GM12865 (cell line): Measurements from ENCODE around the gene KANSL1.

Experiments used
- DNase-seq: peaks from one replicate; pipeline ENCODE4 v3.0.0; 2010; ENCODE audit warnings: low read depth
- H3K4me3 ChIP-seq: 2 replicates; pipeline ENCODE4 v1.5.1; 2011; ENCODE audit warnings: mild to moderate bottlenecking, low read depth, low read length, control low read depth
- TF ChIP-seq, protein P1 (sequence below): IDR thresholded peaks from 2 replicates; pipeline ENCODE4 v1.5.1; 2011; ENCODE audit warnings: low read length, control low read depth, low read depth, inconsistent platforms; ENCODE audit not compliant: insufficient read depth; ENCODE audit errors: missing control alignments

KANSL1 gene

GRCh38 chr17:46126840-46127239 lies 66.4 kb downstream of the KANSL1 start:
- no peak for DNase-seq
- TF ChIP-seq, protein P1, sequence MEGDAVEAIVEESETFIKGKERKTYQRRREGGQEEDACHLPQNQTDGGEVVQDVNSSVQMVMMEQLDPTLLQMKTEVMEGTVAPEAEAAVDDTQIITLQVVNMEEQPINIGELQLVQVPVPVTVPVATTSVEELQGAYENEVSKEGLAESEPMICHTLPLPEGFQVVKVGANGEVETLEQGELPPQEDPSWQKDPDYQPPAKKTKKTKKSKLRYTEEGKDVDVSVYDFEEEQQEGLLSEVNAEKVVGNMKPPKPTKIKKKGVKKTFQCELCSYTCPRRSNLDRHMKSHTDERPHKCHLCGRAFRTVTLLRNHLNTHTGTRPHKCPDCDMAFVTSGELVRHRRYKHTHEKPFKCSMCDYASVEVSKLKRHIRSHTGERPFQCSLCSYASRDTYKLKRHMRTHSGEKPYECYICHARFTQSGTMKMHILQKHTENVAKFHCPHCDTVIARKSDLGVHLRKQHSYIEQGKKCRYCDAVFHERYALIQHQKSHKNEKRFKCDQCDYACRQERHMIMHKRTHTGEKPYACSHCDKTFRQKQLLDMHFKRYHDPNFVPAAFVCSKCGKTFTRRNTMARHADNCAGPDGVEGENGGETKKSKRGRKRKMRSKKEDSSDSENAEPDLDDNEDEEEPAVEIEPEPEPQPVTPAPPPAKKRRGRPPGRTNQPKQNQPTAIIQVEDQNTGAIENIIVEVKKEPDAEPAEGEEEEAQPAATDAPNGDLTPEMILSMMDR, result no peak
- H3K4me3 ChIP-seq, result no peak overlapping the region

DNA sequence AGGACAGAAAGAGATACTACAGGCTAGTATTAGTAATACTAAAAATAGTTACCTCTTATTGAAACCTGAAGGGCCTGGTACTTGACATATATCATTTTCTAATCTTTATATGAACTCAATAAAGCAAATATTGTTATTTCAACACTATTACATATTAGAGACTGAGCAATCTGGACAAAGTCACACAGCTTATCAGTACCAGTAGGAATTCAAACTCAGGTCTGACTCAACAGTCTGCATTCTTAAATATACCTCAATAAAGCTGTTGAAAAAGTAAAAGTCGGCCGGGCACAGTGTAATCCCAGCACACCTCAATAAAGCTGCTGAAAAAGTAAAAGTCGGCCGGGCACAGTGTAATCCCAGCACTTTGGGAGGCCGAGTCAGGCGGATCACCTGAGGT lies 67.4 kb downstream of the KANSL1 start:
- TF ChIP-seq, protein P1, result no peak
- DNase-seq, result no peak
- no peak overlapping the region for H3K4me3 ChIP-seq

DNA sequence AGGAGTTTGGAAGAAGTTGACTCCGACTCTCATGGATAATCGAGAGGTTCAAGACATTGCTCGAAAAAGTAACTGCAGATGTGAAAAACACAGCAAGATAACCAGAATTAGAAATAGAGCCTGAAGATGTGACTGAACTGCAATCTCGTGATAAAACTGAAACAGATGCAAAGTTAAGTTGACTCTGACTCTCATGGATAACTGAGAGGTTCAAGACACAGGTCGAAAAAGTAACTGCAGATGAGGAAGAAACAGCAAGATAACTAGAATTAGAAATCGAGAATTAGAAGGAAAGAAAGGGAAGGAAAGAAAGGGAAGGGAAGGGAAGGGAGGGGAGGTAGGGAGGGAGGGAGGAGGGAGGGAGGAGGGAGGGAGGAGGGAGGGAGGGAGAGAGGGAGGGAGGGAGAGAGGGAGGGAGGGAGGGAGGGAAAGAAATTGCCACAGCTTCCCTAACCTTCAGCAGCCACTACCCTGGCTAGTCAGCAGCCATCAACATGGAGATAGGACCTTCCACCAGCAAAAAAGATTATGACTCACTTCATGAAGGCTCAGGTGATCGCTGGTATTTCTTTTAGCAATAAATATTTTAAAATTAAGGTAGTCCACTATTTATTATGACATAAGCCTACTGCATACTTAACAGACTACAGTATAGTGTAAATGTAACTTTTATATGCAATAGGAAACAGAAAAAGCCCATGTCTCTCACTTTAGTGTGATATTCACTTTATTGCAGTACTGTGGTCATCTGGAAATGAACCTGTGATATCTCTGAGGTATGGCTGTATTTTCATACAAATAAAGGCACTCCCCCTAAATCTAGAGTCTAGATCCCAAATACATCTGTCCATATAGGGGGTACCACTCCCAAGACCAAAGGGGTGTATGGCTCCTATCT lies 68.3 kb downstream of the KANSL1 start:
- TF ChIP-seq, protein P1, result no peak
- DNase-seq, result no peak
- H3K4me3 ChIP-seq, result no peak overlapping the region

DNA sequence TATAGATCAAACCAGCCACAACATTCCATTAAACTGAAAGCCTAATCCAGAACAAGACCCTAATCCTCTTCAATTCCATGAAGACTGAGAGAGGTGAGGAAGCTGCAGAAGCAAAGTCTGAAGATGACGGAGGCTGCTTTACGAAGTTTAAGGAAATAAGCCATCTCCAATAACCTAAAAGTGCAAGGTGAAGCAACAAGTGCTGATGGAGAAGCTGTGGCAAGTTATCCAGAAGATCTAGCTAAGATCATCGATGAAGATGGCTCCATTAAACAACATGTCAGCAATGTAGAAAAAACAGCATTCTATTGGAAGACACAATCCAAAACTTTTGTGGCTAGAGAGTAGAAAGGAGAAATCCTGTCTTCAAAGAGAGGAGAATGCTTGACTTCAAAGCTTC lies 69.6 kb downstream of the KANSL1 start:
- DNase-seq, result no peak
- H3K4me3 ChIP-seq, result no peak overlapping the region
- TF ChIP-seq, protein P1, result no peak

DNA sequence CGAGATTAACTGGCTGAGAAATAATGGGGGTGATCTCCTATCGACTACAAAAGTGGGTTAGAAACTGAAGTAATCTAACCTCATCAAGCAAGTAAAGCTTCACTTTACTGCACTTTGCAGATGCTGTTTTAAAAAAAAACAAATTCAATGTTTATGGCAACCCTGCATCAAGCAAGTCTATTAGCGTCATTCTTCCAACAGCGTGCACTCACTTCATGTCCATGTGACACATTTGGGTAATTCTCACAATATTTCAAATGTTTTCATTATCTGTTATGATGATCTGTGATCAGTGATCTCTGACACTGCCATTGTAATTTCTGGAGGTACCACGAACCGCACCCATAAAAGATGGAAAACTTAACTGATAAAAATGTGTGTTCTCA lies 70.8 kb downstream of the KANSL1 start:
- H3K4me3 ChIP-seq, result no peak overlapping the region
- no peak for DNase-seq
- TF ChIP-seq, protein P1, result no peak

- peak; percentile 78 for DNase-seq
- no peak overlapping the region for H3K4me3 ChIP-seq
- TF ChIP-seq, protein P1, result no peak
Observed at GRCh38 chr17:46121841-46122485, 71.3 kb downstream of the KANSL1 start.
